IMR-90 (cell line): Measurements from ENCODE around the gene MGAT3. TPM values are rescaled to one million over a fixed set of nuclear protein-coding genes. Genes with fewer than 3 reads are reported as not detected.

ENCODE experiments used
- ATAC-seq: fragments of 200-7000 bp; cut with Tn5 transposase; 2 replicates; pipeline ENCODE4 v1.9.1; 2020; ENCODE audit warnings: low read depth, mild to moderate bottlenecking, moderate library complexity
- BruUV-seq: library from RNA; stranded (reverse); fragments of 400-500 nt; replicated peaks from 2 replicates; lab custom pipeline; 2021; lab: Mats Ljungman, UMichigan
- CTCF ChIA-PET: fragments of 300-600 bp; formaldehyde crosslinking; extraction: SDS; loops from one replicate; lab custom pipeline; 2021; ENCODE audit warnings: antibody characterized with exemption; lab: Yijun Ruan, JAX
- POLR2A ChIA-PET: fragments of 300-600 bp; sonication (Branson Sonifier 250); formaldehyde crosslinking; loops from one replicate; lab custom pipeline; 2022; ENCODE audit warnings: antibody characterized with exemption; ENCODE audit not compliant: unreplicated experiment; lab: Charles Lee
- DNase-seq: peaks from one replicate; pipeline ENCODE4 v3.0.0; 2013
- H2AFZ ChIP-seq: replicated peaks from 2 replicates; pipeline ENCODE3; 2013; ENCODE audit warnings: low read length, mild to moderate bottlenecking; ENCODE audit not compliant: poor library complexity
- H2AK5ac ChIP-seq: 2 replicates; pipeline ENCODE4 v1.6.1; 2013; ENCODE audit warnings: low read depth, low read length, inconsistent platforms
- H2AK9ac ChIP-seq: replicated peaks from 2 replicates; pipeline ENCODE3; 2013; ENCODE audit warnings: mild to moderate bottlenecking, low read depth, low read length, moderate library complexity; ENCODE audit not compliant: poor library complexity
- H2BK120ac ChIP-seq: 2 replicates; pipeline ENCODE4 v1.6.1; 2013; ENCODE audit warnings: low read depth, low read length, inconsistent platforms
- H2BK15ac ChIP-seq: 3 replicates; pipeline ENCODE4 v1.6.1; 2013; ENCODE audit warnings: low read depth, low read length, inconsistent platforms
- H2BK20ac ChIP-seq: 2 replicates; pipeline ENCODE4 v1.6.1; 2013; ENCODE audit warnings: low read depth, mild to moderate bottlenecking, inconsistent platforms, low read length, moderate library complexity
- H2BK5ac ChIP-seq: 2 replicates; pipeline ENCODE4 v1.6.1; 2013; ENCODE audit warnings: mild to moderate bottlenecking, low read depth, low read length, inconsistent platforms; ENCODE audit not compliant: poor library complexity, severe bottlenecking
- H3K14ac ChIP-seq: replicated peaks from 2 replicates; pipeline ENCODE4 v1.6.1; 2013; ENCODE audit warnings: low read depth, low read length, inconsistent platforms
- H3K18ac ChIP-seq: 2 replicates; pipeline ENCODE4 v1.6.1; 2013; ENCODE audit warnings: low read depth, low read length, control low read depth
- H3K23ac ChIP-seq: 2 replicates; pipeline ENCODE4 v1.6.1; 2013; ENCODE audit warnings: low read depth, low read length, inconsistent platforms
- H3K27ac ChIP-seq: 2 replicates; pipeline ENCODE4 v1.5.1; 2013; ENCODE audit warnings: mild to moderate bottlenecking, control low read depth, low read length; ENCODE audit not compliant: insufficient read depth
- H3K27me3 ChIP-seq: 2 replicates; pipeline ENCODE4 v1.6.1; 2013; ENCODE audit warnings: low read length; ENCODE audit not compliant: control insufficient read depth, insufficient read depth
- H3K36me3 ChIP-seq: 2 replicates; pipeline ENCODE4 v1.6.1; 2013; ENCODE audit warnings: low read length, mixed read lengths; ENCODE audit not compliant: control insufficient read depth, insufficient read depth
- H3K4ac ChIP-seq: 2 replicates; pipeline ENCODE4 v1.6.1; 2013; ENCODE audit warnings: low read depth, low read length, inconsistent platforms
- H3K4me1 ChIP-seq: 2 replicates; pipeline ENCODE4 v1.6.1; 2013; ENCODE audit warnings: low read length, mixed read lengths; ENCODE audit not compliant: control insufficient read depth, insufficient read depth
- H3K4me2 ChIP-seq: 2 replicates; pipeline ENCODE4 v1.6.1; 2013; ENCODE audit warnings: low read depth, mild to moderate bottlenecking, control low read depth, low read length, moderate library complexity
- H3K4me3 ChIP-seq: 2 replicates; pipeline ENCODE4 v1.5.1; 2013; ENCODE audit warnings: low read depth, mild to moderate bottlenecking, control low read depth, low read length, moderate library complexity; ENCODE audit not compliant: insufficient read depth
- H3K56ac ChIP-seq: 2 replicates; pipeline ENCODE4 v1.6.1; 2013; ENCODE audit warnings: low read length, inconsistent platforms; ENCODE audit not compliant: insufficient read depth; ENCODE audit errors: extremely low read depth
- H3K79me1 ChIP-seq, 2 experiments: 2 replicates each; pipeline ENCODE4 v1.6.1; 2013; ENCODE audit warnings: low read length in 2 of 2, inconsistent platforms in 1 of 2, low read depth in 1 of 2
- H3K9ac ChIP-seq: 2 replicates; pipeline ENCODE4 v1.6.1; 2013; ENCODE audit warnings: low read depth, low read length, control low read depth
- H3K9me1 ChIP-seq: 2 replicates; pipeline ENCODE4 v1.6.1; 2013; ENCODE audit warnings: low read length, inconsistent platforms; ENCODE audit not compliant: insufficient read depth
- H3K9me3 ChIP-seq: 2 replicates; pipeline ENCODE4 v1.6.1; 2013; ENCODE audit warnings: low read length; ENCODE audit not compliant: control insufficient read depth, insufficient read depth
- H4K20me1 ChIP-seq: 2 replicates; pipeline ENCODE4 v1.6.1; 2013; ENCODE audit warnings: low read length, inconsistent platforms; ENCODE audit not compliant: insufficient read depth
- H4K5ac ChIP-seq: 2 replicates; pipeline ENCODE4 v1.6.1; 2013; ENCODE audit warnings: mild to moderate bottlenecking, low read depth, low read length, control low read depth
- H4K8ac ChIP-seq, 2 experiments: 2 replicates each; pipeline ENCODE4 v1.6.1; 2013; ENCODE audit warnings: low read depth in 2 of 2, low read length in 2 of 2, control low read depth in 1 of 2, inconsistent platforms in 1 of 2
- H4K91ac ChIP-seq: 2 replicates; pipeline ENCODE4 v1.6.1; 2013; ENCODE audit warnings: low read depth, low read length, inconsistent platforms; ENCODE audit not compliant: insufficient read depth
- BHLHE40 ChIP-seq: fragments of 150-350 bp; IDR thresholded peaks from 2 replicates; pipeline ENCODE4 v1.6.1; 2016; ENCODE audit warnings: mild to moderate bottlenecking, low read depth, low read length
- CEBPB ChIP-seq: IDR thresholded peaks from 2 replicates; pipeline ENCODE4 v1.6.1; 2012; ENCODE audit warnings: low read depth, low read length, improper control_type of control experiment
- CHD1 ChIP-seq: IDR thresholded peaks from 2 replicates; pipeline ENCODE4 v1.6.1; 2012; ENCODE audit warnings: low read depth, low read length, improper control_type of control experiment
- CTCF ChIP-seq: conservative IDR thresholded peaks from 2 replicates; pipeline ENCODE4 v1.5.1; 2012; ENCODE audit warnings: mild to moderate bottlenecking, low read depth, low read length, improper control_type of control experiment
- ELK1 ChIP-seq: fragments of 150-350 bp; IDR thresholded peaks from 2 replicates; pipeline ENCODE4 v1.6.1; 2016; ENCODE audit warnings: low read depth, mild to moderate bottlenecking, low read length, moderate library complexity, borderline replicate concordance
- FOS ChIP-seq: fragments of 150-350 bp; IDR thresholded peaks from 2 replicates; pipeline ENCODE4 v1.6.1; 2016; ENCODE audit warnings: low read depth, low read length
- MAFK ChIP-seq: IDR thresholded peaks from 2 replicates; pipeline ENCODE4 v1.6.1; 2012; ENCODE audit warnings: low read depth, low read length, improper control_type of control experiment
- MAZ ChIP-seq: IDR thresholded peaks from 2 replicates; pipeline ENCODE4 v1.6.1; 2012; ENCODE audit warnings: low read depth, mild to moderate bottlenecking, low read length, improper control_type of control experiment, moderate library complexity, borderline replicate concordance
- MXI1 ChIP-seq: IDR thresholded peaks from 2 replicates; pipeline ENCODE4 v1.6.1; 2012; ENCODE audit warnings: low read depth, mild to moderate bottlenecking, low read length, moderate library complexity, borderline replicate concordance
- NFE2L2 ChIP-seq: fragments of 150-350 bp; IDR thresholded peaks from 2 replicates; pipeline ENCODE4 v1.6.1; 2016; ENCODE audit warnings: low read depth, mild to moderate bottlenecking, low read length
- POLR2A ChIP-seq: IDR thresholded peaks from 2 replicates; pipeline ENCODE4 v1.6.1; 2012; ENCODE audit warnings: mild to moderate bottlenecking, low read depth, low read length
- RAD21 ChIP-seq: IDR thresholded peaks from 2 replicates; pipeline ENCODE4 v1.6.1; 2012; ENCODE audit warnings: low read length, improper control_type of control experiment
- RCOR1 ChIP-seq: IDR thresholded peaks from 2 replicates; pipeline ENCODE4 v1.6.1; 2012; ENCODE audit warnings: mild to moderate bottlenecking, low read length, improper control_type of control experiment; ENCODE audit not compliant: insufficient replicate concordance
- RFX5 ChIP-seq: IDR thresholded peaks from 2 replicates; pipeline ENCODE4 v1.8.0; 2012; ENCODE audit warnings: low read depth, mild to moderate bottlenecking, low read length, moderate library complexity
- SMC3 ChIP-seq: fragments of 150-350 bp; IDR thresholded peaks from 2 replicates; pipeline ENCODE4 v1.6.1; 2016; ENCODE audit warnings: low read depth, mild to moderate bottlenecking, antibody characterized with exemption, low read length, moderate library complexity
- USF2 ChIP-seq: fragments of 150-350 bp; IDR thresholded peaks from 2 replicates; pipeline ENCODE4 v1.6.1; 2017; ENCODE audit warnings: mild to moderate bottlenecking, antibody characterized with exemption, low read length, low read depth
- WGBS, 2 experiments: methylation state at CpG; one replicate each; pipeline versions ENCODE4 v1.1.5 to v1.1.7; 2013; ENCODE audit warnings: missing lambda C conversion rate in 2 of 2; ENCODE audit not compliant: insufficient read length in 1 of 2; ENCODE audit errors: extremely low coverage in 2 of 2; 5-methylcytosine and 5-hydroxymethylcytosine counted together
- dilution Hi-C: fragments of 300-500 bp; cut with HindIII; formaldehyde crosslinking; loops from one replicate; pipeline ENCODE4 v1.14.3; 2018; ENCODE audit warnings: low sequenced_read_pairs; ENCODE audit not compliant: unreplicated experiment
- in situ Hi-C: fragments of 300-500 bp; cut with MboI; formaldehyde crosslinking; loops from 3 replicates; pipeline ENCODE4 v1.14.3; 2019; ENCODE audit warnings: low sequenced_read_pairs, inconsistent platforms, mixed read lengths
- intact Hi-C: fragments of 100-400 bp; cut with micrococcal nuclease; formaldehyde crosslinking; loops from 2 replicates; pipeline ENCODE4 v1.10.0; 2022
- polyA plus RNA-seq, 3 experiments: library from polyadenylated mRNA; depleted of rRNA; stranded (reverse); fragments of >200 nt; gene quantifications; 2 replicates each; pipeline ENCODE4 v1.2.3, GENCODE V29; 2012; ENCODE audit warnings: low replicate concordance in 1 of 3
- total RNA-seq: library from RNA; depleted of rRNA; stranded (reverse); fragments of >200 nt; gene quantifications from 2 replicates; pipeline ENCODE4 v1.2.3, GENCODE V29; 2012

Gene MGAT3
- total and polyA plus RNA-seq, 2 of the 4 experiments (the other 2 are of a cell fraction) = 0.36 to 1.1 TPM

- H4K5ac ChIP-seq = no peak overlapping the region
- no peak overlapping the region for H4K8ac ChIP-seq
- DNase-seq (no peak), ATAC-seq (no peak)
- H3K23ac ChIP-seq = no peak overlapping the region
- POLR2A ChIA-PET = no interaction called here
- intact Hi-C loops (loop anchor here (10.0 kb wide), 1 partner anchor 638 kb away; the partner anchor contains the start of gene TNRC6B), dilution Hi-C loops (no loop called here), in situ Hi-C loops (loop anchor here (5.0 to 10.0 kb wide), 3 partner anchors 491 to 808 kb away; partner anchors contain the start of gene ADSL)
- H3K9me3 ChIP-seq = no peaks in the 10 kb centered on the region
- peaks cover 5 to 8% of the 10 kb centered on the region in 2 experiments; a peak in 3 of 4 replicates for H3K79me1 ChIP-seq
- H4K20me1 ChIP-seq = no peaks in the 10 kb centered on the region
- no peak overlapping the region for H3K4me2 ChIP-seq
- no peak overlapping the region for H2AK9ac ChIP-seq
- no peak overlapping the region for H3K27ac ChIP-seq
- no peak overlapping the region for H2BK20ac ChIP-seq
- H2AFZ ChIP-seq = no peak overlapping the region
- 24% methylated on average over 6 of the region's 8 CpGs; no CpG with 5 or more reads in 1 of the 2 experiments for WGBS, 2 experiments
- H2BK120ac ChIP-seq = no peak overlapping the region
- no peaks in the 10 kb centered on the region for H3K9me1 ChIP-seq
- H2BK15ac ChIP-seq = no peak overlapping the region
- no peak overlapping the region for H3K4me3 ChIP-seq
- no peaks in the 10 kb centered on the region for H3K36me3 ChIP-seq
- H3K9ac ChIP-seq = no peak overlapping the region
- TF ChIP-seq FOS (no peak), MAZ (no peak), SMC3 (no peak), MAFK (no peak), CTCF (no peak), USF2 (no peak), BHLHE40 (no peak), ELK1 (no peak), NFE2L2 (no peak), POLR2A (no peak), RFX5 (no peak), RAD21 (no peak), CHD1 (no peak), RCOR1 (no peak), MXI1 (no peak), CEBPB (no peak)
- peaks cover 3% of the 10 kb centered on the region for H3K4me1 ChIP-seq
- H3K14ac ChIP-seq = no peak overlapping the region
- CTCF ChIA-PET = interaction anchor here (0.6 to 4.0 kb wide), 3 partner anchors 9 to 488 kb away, joined by 4 to 29 read pairs (median 12); no protein-coding TSS in a partner anchor
- H4K91ac ChIP-seq = no peak overlapping the region
- H3K18ac ChIP-seq = no peak overlapping the region
- no TSS peak for BruUV-seq
- H3K4ac ChIP-seq = no peak overlapping the region
- no peak overlapping the region for H2AK5ac ChIP-seq
- peaks cover 17% of the 10 kb centered on the region for H3K27me3 ChIP-seq
- H3K56ac ChIP-seq = no peak overlapping the region
- no peak overlapping the region for H2BK5ac ChIP-seq
Measured at GRCh38 chr22:39536711-39537110, 79.9 kb downstream of the MGAT3 start.
